Activated T-cell treated with anti-CD3 and anti-CD28 coated beads for 1 hour (primary cell): ENCODE measurements around the gene L3MBTL4.

Source experiments
- DNase-seq: peaks from one replicate; pipeline ENCODE4 v3.0.0-alpha.2; 2020; ENCODE audit warnings: low read depth

Gene L3MBTL4

DNA sequence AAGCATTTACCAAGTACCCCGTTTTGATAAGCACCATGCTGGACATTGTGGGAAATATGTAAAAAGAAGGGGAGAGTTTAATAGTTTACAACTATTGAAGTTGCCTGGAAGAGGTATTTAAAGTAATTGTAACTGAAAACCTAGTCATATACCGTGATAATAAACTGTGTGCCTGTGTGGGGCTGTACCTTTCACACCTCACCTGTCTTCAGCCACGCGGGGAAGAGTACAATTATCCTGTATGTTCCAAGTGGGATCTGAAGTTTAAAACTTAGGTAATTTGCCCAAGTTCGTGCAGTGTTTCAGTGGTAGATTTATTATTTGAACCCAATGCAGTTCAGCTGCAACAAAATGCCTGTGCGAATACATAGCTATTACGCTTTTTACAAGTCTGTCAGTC is 391.2 kb downstream of the L3MBTL4 start:
- DNase-seq: no peak

- DNase-seq: no peak
Measured at GRCh38 chr18:6022845-6023244, 391.9 kb downstream of the L3MBTL4 start.

DNA sequence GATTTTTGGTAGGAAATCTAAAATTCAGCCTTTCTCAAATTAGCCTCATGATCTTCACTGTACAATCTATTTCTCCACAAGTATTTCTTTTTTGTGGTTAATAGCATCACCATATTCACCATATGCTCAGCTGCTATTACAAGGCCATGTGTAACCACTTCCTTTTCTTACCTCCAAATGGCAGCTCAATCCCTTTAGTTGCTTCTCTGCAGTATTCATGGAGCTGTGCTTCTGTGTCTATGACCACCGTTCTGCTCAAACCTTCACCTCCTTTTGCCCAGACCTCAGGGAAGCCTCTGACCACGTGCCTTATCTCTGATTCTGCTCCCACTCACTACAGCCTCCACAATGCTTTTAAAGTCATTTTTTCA is 392.7 kb downstream of the L3MBTL4 start:
- no peak for DNase-seq

- no peak for DNase-seq
Measured at GRCh38 chr18:6021306-6022073, 393.2 kb downstream of the L3MBTL4 start.

DNA sequence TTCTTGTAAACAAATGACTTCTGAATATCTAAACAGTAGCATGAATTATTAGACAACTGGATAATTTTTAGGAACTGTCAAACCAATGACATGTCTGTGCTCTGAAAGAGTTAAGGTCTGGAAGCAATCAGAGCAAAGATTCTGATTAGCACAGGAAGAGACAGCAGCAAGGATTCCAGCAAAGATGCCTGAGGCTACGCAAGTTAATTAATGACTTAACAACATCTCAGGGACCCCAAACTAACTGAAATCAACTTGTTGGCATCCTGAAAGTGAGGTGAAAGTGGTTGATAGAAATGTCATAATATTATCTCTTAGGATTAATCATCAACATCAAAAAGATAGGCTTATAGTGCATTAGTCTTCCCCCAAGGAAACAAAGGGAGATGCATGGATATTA is 396.0 kb downstream of the L3MBTL4 start:
- no peak for DNase-seq

DNA sequence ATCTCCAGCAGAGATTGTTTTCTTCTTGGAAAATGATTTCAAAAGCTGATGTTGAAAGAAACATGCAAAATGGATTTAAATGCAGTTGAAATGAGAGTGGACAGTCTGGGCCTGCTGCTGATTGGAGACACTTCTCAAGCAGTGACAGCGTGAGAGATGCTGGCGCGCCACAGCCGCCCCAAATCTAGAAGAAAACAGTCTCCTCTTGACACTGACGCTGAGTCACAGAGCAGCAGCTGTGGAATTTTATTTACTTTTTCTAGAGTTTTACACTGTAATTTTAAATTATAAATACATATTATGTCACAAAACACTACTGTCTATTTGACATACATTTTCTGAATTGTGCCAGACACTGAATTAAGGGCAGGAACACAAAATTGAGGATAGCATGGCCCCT is 397.5 kb downstream of the L3MBTL4 start:
- DNase-seq: no peak

DNA sequence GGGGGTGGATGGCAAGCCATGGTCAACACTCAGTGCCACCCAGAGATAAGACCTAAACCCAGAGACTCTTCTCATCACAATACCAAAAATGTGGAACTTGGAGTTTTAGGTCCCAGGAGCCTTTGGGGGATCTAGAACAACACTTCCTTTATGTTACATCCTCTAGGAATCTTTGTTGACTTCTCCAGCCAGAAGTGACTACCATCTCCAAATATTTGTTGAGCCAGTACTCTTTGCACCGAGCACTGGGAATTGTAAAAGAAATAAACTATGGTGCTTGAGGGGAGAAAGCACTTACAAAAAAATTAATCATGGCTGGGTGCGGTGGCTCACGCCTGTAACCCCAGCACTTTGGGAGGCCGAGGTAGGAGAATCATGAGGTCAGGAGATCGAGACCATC is 399.3 kb downstream of the L3MBTL4 start:
- no peak for DNase-seq

GRCh38 chr18:6013171-6013810 is 401.4 kb downstream of the L3MBTL4 start:
- DNase-seq: no peak

DNA sequence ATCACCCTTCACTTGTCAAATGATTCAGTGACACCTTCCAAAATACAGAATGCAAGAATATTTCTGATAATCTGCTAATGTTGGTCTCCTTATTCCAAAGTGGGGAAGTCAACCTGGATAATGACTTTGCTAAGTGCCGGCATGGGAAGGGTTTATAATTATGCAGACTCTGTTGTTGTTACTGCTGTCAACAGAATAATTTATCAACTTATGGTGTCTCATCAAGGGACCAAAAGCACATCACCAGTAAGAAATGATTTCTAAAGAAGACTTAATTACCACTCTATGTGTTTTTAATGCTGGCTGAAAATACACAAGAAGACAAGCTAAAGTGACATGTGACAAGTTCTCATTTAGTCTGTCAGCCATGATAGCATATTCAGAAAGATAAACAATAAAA is 403.8 kb downstream of the L3MBTL4 start:
- no peak for DNase-seq

DNA sequence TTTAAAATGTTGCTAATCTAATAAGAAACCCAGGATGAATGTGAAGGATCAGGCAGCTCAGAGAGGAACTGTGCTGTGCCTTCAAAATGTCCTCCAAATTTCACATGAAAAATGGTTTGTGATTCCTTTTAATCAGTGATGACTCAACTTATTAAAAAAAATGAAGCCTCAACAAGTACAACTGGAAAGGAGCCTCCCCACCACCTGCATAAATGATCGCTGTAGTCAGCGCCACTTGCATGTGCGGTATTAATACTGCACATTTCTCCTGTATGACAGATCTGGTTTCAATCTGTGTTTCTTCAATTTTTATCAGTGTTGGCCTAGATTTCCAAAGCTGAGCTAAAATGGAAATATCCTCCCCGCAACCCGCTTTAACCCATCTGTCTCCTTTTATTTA is 404.4 kb downstream of the L3MBTL4 start:
- DNase-seq: no peak

- DNase-seq: no peak
Measured at GRCh38 chr18:6009756-6010155, 405.0 kb downstream of the L3MBTL4 start.

DNA sequence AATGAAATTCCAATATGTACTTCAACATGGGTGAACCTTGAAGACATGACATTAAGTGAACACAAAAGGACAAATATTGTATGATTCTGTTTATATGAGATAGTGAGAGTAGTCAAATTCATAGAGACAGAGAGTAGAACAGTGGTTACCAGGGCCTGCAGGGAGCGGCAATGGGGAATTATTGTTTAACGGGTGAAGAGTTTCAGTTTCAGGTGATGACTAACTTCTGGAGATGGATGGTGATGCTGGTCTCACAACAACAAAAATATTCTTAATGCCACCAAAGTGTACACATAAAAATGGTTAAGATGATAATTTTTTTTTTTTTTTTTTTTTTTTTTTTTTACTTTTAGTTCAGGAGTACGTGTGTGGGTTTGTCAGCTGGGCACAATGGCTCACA is 410.0 kb downstream of the L3MBTL4 start:
- no peak for DNase-seq

- DNase-seq: no peak
Measured at GRCh38 chr18:6004119-6004518, 410.6 kb downstream of the L3MBTL4 start.

GRCh38 chr18:6001867-6002266 is 412.8 kb downstream of the L3MBTL4 start:
- DNase-seq: no peak

DNA sequence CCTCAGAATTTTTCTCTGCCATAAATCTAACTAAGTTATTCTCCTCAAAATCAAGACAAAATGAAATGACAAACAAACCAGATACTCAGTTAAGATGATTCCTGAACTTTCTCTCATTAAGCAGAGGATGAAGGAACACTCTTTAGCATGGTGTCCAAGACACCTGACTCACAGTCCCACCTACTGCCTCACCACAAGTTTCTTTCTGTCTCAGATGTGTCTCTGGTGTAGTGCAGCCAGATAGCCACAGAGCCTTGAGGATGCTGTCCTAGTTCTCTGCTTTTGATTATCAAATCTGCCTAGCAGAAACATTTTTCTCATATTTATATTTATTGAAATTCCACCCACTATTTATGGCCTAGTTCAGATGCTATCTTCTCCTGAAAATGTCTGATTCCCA is 415.8 kb downstream of the L3MBTL4 start:
- DNase-seq: no peak

DNA sequence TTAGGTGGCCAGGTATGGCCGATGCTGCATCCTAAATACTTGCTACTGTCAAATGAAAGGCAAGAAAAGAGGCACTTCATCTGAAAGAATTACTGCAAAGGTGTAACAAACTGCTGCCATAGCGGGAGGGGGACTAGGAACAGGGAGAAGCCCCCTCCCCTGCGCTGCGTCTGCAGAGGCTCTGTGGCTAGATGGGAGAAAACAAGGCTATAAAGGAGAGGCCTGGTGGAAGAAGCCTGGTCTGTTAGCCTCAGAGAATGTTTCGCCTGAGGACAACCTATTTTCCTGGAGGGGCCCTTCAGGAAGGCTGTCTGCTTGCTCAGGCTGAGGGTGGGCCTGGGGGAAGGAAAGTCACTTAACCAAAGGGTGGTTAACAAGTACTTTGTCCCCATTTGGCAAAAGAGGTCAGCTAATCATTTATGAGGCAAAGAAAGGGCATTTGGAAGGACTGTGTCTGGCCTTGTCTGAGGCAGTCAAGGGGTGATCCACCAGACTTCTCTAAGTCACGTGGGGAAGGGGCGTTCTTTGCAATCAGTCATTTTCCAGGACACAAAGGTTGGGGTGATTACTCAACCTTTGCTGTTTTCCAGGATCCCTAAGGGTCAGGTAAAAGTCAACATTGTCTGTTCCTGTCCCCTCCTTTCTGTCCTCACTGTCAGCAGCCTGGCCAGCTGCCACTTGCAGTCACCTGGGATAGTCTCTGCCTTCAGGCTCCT is 416.4 kb downstream of the L3MBTL4 start:
- DNase-seq: no peak

DNA sequence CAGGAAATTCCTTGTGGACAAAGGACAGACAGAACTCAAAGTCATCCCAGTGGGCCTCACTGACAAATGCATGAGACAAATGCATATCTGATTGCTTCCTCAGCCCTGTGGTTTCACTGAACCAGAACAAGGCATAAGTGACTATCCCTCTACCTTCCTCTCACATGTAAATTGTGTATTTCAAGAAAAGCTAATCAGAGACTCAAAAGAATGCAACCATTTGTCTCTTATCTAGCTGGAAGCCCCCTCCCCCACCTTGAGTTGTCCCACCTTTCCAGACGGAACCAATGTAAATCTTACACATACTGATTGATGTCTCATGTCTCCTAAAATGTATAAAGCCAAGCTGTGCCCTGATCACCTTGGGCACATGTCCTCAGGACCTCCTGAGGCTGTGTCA is 417.4 kb downstream of the L3MBTL4 start:
- no peak for DNase-seq

DNA sequence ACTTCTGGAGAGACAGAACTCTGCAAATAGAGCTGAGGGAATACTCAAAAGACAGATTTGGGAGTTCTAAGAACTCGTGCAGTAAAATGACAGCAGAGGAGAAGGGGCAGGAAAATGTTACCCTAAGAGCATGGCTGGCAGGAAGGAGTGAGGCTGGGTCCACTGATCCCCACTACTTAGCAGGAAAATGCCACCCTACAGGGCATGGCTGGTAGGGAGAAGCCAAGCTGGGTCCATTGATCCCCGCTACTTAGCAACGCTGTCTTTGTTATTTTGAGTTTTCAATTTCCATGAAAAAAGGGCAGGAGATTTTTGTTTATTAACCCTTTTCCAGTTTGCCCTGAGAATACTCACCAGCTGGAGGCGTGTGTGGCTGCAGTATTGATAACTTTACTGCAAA is 419.1 kb downstream of the L3MBTL4 start:
- DNase-seq: no peak

- DNase-seq: no peak
Measured at GRCh38 chr18:5993938-5994337, 420.8 kb downstream of the L3MBTL4 start.

DNA sequence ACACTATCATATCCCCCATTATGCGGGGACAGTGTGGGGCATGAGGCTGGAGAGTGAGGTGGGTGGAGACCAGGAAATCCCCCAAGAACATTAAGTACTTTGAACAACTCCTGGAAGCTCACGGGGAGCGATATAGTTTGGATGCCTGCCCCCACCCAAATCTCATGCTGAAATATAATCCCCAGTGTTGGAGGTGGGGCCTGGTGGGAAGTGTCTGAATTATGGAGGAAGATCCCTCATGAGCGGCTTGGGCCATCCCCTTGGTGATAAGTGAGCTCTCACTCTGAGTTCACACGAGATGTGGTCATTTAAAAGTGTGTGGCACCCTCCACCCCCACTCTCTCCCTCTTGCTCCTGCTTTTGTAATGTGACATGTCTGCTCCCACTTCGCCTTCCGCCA is 422.3 kb downstream of the L3MBTL4 start:
- no peak for DNase-seq

DNA sequence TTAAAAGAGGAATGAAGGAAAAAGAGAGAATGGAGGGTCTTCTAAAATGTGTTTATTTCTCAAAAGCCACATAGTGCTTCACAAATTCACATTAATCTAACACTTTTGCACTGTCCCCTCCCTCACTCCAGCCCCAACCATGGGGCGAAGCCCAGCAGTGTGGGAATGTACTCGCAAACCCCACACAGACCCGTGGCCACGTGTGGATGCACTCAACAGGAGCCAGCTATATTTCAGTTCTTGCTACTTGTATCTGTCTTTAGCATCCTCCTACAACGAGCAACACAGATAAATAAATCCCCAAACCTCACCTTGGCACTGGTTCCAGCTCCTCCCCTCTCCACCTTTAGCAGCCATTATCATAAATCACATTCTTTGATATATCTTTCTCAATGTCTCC is 427.5 kb downstream of the L3MBTL4 start:
- no peak for DNase-seq

DNA sequence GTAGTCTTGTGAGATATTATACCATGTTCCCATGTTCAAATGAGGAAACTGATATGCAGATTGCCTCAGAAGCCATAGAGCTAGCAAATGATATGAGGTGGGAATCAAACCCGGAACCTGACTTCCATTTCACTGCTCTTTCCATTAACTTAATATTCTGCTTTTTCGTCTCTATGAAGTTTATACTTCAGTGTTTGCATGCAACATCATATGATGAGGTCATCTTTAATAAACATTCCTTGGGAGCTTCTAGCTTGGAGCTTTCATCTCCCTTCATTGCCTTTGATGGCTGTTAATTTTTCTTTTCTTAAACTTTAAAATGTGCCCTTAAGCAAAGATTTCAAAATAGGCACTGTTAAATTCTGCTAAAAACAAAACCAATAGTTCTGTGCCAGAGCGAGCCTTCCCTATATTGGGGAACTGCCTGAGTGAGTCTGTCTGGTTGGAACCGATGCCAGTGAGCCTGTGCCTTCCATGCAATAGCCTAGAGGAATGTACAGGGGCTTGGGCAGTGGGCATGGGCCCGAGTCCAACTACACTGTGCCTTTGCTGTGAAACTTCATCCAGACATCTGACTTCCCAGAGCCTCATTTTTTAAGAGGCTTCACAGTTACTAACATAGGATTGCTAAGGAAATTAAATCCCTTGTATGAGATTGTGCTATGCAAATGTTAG is 428.3 kb downstream of the L3MBTL4 start:
- DNase-seq: no peak

GRCh38 chr18:5984245-5984644 is 430.5 kb downstream of the L3MBTL4 start:
- DNase-seq: no peak
